Ishikawa (cell line): Measurements from ENCODE around the gene DNAH12.

Experiments
- CEBPB ChIP-seq: IDR thresholded peaks from 2 replicates; pipeline ENCODE4 v1.6.1; 2012
- CREB1 ChIP-seq: IDR thresholded peaks from 2 replicates; pipeline ENCODE4 v1.6.1; 2012; ENCODE audit warnings: low read depth
- EGR1 ChIP-seq: IDR thresholded peaks from 2 replicates; pipeline ENCODE4 v1.6.1; 2012
- EP300 ChIP-seq: IDR thresholded peaks from 2 replicates; pipeline ENCODE4 v1.6.1; 2012; ENCODE audit warnings: borderline replicate concordance
- FOXM1 ChIP-seq: IDR thresholded peaks from 2 replicates; pipeline ENCODE4 v1.6.1; 2012; ENCODE audit warnings: low read depth, borderline replicate concordance
- MAX ChIP-seq: IDR thresholded peaks from 2 replicates; pipeline ENCODE4 v1.6.1; 2012
- NFIC ChIP-seq: IDR thresholded peaks from 2 replicates; pipeline ENCODE4 v1.6.1; 2012
- RAD21 ChIP-seq: IDR thresholded peaks from 2 replicates; pipeline ENCODE4 v1.6.1; 2012; ENCODE audit warnings: low read depth
- REST ChIP-seq: IDR thresholded peaks from 2 replicates; pipeline ENCODE4 v1.6.1; 2012; ENCODE audit warnings: low read depth, mild to moderate bottlenecking
- TAF1 ChIP-seq: IDR thresholded peaks from 2 replicates; pipeline ENCODE4 v1.6.1; 2012; ENCODE audit warnings: low read depth, mild to moderate bottlenecking
- TCF12 ChIP-seq: IDR thresholded peaks from 2 replicates; pipeline ENCODE4 v1.6.1; 2012; ENCODE audit warnings: low read depth
- TEAD4 ChIP-seq: IDR thresholded peaks from 2 replicates; pipeline ENCODE4 v1.6.1; 2012
- USF1 ChIP-seq: IDR thresholded peaks from 2 replicates; pipeline ENCODE4 v1.6.1; 2012
- YY1 ChIP-seq: IDR thresholded peaks from 2 replicates; pipeline ENCODE4 v1.6.1; 2012; ENCODE audit warnings: low read depth
- ZBTB7A ChIP-seq: IDR thresholded peaks from 2 replicates; pipeline ENCODE4 v1.6.1; 2012; ENCODE audit warnings: low read depth

DNAH12 gene

GRCh38 chr3:57298041-57298440 lies 246.1 kb downstream of the DNAH12 start:
- TF ChIP-seq REST (no peak), USF1 (peak; percentile 84)

GRCh38 chr3:57292897-57293526 lies 251.1 kb downstream of the DNAH12 start:
- no peak for TF ChIP-seq NFIC
- no peak for TF ChIP-seq TCF12
- no peak for TF ChIP-seq FOXM1
- no peak for TF ChIP-seq CREB1
- TF ChIP-seq ZBTB7A, result no peak
- no peak for TF ChIP-seq TEAD4
- no peak for TF ChIP-seq YY1
- TF ChIP-seq MAX, result no peak
- no peak for TF ChIP-seq TAF1
- no peak for TF ChIP-seq REST
- TF ChIP-seq USF1, result no peak

GRCh38 chr3:57292159-57292896 lies 251.8 kb downstream of the DNAH12 start, which contains the start of gene ASB14:
Gene ASB14, minus strand, starts transcription at chr3:57292685. Its CDS starts 652 bp downstream, at chr3:57292033.
- TF ChIP-seq TEAD4, result no peak
- no peak for TF ChIP-seq EGR1
- no peak for TF ChIP-seq YY1

- TF ChIP-seq TEAD4 (no peak), YY1 (no peak), ZBTB7A (no peak), MAX (no peak), TAF1 (no peak), EP300 (no peak), FOXM1 (no peak), EGR1 (no peak), CREB1 (no peak), USF1 (no peak), RAD21 (no peak), CEBPB (no peak), REST (no peak), NFIC (no peak), TCF12 (no peak)
Observed at GRCh38 chr3:57288403-57288802, 255.7 kb downstream of the DNAH12 start.
